NCI-H1694 (cell line): Measurements from ENCODE around the gene CATSPERD.
A peak's percentile ranks its signal among the peaks of the same experiment; 100 is the strongest.

Experiments
- DNase-seq: peaks from one replicate; lab custom pipeline; 2025; lab: John Stamatoyannopoulos, UW

The CATSPERD gene

DNA sequence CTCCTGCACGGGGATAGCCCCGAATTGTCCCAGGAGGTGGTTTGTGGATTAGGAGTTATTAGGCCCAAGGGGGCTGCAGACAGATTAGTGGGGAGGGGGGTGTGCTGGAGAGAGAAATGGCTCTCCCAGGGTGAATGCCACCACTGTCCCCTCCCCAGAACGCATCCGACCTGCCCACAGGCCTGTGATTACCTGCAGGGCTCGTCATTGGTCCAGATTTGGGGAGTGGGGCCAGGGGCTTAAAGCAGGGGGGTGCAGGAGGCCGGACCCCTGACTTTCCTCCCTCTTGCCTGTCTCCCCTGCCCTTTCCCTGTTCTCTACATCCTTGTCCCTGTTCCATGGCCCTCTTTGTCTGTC is 85.7 kb downstream of the CATSPERD start:
- no peak for DNase-seq

DNA sequence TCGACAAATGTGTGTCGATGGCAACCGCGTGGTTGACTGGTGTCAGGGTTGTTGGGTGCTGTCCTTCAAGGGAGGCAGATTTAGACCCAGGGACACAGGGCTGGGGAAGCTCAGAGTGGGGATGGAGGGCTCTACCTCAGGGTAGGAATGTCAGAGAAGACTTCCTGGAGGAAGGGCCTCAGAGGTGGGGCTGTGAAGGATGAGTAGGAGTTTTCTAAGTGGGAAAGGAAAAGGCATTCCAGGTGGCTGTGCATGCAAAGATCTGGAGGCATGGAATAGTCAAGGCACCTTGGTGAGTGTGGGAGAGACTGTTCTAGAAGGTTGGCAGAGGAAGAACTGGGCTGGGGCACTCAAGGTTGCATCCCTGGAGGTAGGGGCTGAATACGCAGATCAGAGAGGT is 86.5 kb downstream of the CATSPERD start:
- no peak for DNase-seq

DNA sequence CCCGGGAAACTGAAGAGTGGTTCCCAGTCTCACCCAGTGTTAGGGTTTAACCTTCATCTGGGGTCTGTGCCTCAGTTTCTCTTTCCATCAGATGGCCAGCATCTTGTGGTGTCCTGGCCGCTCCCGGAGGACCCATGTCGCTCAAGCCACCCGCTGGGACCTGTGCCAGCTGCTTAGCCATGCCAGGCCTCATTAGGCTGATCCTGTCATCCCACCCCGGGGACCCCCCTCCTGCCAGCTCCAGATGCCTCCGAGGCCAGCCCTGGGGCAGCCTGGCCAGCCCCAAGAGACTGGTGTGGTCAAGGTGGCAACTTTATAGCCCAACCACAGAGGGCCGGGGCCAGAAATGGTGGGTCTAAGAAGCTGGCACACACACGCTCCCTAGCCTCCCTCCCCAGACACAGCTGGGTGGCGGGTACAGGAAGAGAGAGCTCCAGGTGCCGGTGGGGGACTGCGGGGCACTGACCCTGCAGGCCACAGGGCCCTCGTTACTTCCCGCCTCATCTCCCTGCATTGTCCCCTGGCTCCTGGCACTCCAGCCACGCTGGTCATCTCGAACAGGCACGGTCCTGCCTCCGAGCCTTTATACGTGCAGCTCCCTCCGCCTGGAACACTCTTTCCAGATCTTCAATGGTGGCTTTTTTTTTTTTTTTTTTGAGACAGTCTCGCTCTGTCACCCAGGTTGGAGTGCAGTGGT is 87.8 kb downstream of the CATSPERD start:
- DNase-seq: no peak

DNA sequence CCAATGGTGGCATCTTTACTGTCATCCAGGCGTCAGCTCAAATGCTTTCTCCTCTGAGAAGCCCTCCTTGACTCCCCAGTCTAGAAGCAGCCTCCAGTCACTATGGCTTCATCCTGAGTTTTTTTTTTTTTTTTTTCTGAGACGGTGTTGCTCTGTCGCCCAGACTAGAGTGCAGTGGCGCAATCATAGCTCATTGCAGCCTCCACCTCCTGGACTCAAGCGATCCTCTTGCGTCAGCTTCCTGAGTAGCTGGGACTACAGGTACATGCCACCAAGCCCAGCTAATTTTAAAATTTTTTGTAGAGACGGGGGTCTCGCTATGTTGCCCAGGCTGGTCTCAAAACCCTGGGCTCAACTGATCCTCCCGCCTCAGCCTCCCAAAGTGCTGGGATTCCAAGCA is 88.6 kb downstream of the CATSPERD start:
- DNase-seq: no peak

DNA sequence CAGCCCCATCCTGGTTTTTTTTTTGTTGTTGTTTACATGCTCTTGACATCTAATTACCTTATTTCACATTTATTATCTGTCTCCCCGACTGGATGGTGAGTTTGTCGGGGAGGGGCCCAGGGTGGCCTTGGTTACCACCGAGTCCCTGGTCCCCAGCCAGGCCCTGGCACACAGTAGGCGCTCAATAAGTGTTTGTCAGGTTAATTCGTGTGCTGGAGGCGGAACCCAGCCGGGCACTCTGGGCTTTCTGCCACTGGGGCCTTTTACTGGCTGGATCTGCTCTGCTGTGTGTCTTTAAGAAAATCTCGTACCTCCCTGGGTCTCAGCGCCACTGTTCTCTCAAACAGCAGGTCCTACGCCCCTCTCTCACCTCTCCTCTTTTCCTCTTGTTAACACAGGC is 89.0 kb downstream of the CATSPERD start:
- no peak for DNase-seq

DNA sequence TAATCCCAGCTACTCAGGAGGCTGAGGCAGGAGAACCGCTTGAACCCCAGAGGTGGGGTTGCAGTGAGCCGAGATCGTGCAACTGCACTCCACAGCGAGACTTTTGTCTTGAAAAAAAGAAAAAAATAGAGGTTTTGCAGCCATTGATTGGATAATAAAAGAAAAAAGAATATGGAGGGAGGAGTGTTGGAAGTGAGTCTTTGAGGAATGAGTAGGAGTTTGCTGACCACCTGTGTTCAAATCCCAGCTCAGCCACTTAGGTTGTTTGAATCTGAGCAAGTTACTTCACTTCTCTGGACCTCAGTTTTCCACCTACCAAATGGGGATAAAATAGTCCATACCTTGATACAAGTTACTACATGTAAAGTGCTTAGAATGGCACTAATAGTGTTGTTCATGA is 90.7 kb downstream of the CATSPERD start:
- no peak for DNase-seq

DNA sequence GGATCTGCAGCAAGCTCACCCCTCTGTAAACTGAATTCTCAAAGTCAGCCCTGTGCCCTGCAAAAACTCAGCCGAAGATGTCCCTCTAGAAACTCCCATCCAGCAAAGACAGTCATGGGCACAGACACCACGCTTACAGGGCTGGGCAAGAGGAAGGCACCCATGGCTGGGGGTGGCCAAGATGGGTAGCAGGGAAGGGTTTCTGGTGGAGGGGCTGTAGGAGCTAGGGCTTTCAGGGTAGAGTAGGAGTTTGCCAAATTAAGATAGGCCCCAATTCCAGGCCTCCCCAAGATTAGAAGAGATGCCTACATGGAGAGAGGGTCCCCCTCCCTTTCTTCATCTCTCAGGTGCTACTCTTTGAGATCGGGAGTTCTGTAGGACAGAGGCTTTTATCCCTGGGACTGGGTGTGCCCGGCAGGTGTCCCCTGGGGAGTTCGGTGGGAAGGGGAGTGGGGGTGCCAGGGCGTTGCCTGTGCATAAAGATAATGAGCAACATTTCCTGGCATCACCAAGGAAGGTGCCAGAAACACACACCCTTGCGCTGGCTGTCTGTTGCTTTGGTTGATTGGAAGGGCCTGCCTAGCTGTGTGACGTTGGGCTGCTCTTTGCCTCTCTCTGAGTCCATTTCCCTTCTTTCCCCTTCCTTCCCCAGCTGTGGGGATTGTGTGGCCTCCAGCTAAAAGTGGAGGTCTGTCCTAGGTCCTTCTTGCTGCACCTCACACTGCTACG is 93.8 kb downstream of the CATSPERD start:
- DNase-seq: no peak

DNA sequence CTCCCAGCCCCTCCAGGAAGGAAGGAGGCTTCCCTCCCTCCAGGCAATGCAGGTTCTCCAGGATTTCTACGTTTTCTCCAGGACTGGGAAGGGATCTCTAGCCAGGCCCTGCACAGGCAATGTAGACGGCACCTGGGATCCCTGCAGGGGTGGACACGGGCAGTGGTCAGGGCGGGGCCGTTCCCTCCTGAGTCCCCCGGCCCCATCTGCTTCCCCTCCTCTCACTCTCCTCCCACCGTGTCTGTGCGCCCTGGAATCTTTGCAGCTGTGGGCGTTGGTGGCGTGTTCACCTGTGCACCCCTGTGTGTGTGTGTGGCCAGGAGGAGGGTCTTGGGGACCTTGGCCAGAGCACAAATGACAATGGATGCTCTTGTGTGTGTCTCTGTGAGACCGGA is 94.4 kb downstream of the CATSPERD start:
- no peak for DNase-seq

DNA sequence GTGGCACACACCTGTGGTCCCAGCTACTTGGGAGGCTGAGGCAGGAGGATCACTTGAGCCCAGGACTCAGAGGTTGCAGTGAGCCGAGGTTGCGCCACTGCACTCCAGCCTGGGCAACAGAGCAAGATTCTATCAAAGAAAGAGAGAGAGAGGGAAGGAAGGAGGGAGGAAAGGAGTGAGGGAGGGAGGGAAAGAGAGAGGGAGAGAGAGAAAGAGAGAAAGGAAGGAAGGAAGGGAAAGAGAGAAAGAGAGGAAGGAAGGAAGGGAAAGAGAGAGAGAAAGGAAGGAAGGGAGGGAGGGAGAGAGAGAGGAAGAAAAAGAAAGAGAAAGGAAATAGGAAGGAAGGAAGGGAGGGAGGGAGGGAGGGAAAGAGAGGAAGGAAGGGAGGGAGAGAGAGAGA is 96.8 kb downstream of the CATSPERD start:
- no peak for DNase-seq

DNA sequence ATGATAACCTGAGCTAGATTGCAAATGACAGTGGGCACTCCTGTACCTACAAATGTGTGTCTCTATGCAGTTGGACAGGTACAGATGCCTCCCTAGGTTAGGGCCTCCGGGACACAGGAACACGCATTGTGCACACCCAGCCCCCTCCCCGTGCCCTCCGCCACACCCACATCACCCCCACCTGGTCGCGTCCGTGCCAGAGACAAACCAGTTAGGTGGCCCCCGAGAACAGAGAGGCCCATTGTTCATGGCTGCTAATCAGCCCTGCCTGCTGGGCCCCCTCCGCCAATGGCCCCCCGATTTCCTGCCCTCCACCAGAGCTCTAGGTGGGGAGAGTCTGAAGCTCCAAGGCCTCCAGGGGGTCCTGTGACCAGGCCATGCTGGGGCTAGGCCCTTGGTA is 98.2 kb downstream of the CATSPERD start:
- DNase-seq: no peak

DNA sequence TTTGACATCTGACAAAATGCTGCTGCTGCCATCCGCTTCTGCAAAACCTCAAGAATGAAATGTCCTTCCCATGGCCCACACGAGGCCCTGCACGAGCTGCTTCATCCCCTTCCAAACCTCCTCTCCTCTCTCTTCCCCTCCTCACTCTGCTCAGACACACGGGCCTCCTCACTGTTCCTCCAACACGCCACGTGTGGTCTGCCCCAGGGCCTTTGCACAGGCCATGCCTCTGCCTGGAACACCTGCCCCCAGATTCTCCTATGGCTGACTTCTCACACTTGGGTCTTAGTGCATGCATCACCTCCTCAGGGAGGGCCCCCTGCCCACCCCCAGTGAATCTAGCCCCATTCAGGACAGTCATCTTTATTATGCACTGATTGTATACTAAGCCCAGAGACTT is 100.3 kb downstream of the CATSPERD start:
- no peak for DNase-seq

DNA sequence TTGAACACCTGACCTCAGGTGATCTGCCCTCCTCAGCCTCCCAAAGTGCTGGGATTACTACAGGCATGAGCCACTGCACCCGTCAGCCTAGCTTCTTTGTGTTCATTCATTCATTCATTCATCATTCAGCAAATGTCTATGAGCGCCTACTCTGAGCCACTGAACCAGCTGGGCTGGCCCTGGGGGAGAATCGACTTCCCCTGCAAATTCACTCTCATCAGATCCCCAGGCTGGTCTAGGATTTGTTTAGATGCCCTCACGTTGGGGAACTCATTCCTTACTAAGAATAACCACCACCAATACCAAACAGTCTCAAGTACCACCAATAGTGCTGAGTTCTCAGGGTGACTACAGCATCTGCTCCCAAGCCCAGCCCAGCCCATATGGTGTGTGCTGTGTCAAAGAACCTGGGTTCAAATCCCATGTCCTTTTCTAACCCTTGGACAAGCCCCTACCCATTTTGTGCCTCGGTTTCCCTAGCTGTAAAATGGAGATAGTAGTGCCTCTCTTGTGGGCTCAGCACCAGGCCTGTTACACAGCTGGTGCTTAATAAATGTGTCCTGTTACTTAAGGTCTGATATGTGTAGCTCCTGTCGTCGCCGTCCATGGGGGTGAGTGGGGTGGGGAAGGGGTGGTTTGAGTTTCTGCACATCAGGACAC is 101.2 kb downstream of the CATSPERD start:
- DNase-seq: no peak

DNA sequence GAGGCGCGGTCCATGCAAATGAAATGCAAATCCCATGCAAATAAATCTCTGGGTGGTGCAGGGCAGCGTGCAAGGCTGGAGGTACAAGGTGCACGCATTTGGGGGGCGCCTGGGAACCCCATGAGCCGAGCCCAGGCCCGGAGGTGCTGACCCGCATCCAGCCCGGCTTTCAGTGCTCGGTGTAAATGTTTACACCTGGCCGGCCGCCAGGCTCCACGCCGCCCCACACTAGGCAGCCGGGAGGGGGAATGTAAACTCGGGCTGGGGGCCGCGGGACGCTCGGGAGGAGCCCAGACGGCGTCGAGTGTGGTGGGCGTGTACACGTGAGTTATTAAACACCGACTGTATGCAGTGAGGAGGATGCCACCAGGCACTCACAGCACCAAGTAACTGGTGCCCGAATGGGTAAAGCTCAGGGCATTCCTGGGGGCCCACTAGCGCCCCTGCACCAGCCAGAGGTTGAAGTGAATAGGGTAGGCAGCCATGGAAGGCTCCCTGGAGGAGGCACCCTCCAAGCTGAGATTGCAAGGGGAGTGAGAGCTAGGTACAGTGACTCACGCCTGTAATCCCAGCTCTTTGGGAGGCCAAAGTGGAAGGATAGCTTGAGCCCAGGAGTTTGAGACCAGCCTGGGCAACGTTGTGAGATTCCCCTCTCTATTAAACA is 101.9 kb downstream of the CATSPERD start:
- DNase-seq: no peak

DNA sequence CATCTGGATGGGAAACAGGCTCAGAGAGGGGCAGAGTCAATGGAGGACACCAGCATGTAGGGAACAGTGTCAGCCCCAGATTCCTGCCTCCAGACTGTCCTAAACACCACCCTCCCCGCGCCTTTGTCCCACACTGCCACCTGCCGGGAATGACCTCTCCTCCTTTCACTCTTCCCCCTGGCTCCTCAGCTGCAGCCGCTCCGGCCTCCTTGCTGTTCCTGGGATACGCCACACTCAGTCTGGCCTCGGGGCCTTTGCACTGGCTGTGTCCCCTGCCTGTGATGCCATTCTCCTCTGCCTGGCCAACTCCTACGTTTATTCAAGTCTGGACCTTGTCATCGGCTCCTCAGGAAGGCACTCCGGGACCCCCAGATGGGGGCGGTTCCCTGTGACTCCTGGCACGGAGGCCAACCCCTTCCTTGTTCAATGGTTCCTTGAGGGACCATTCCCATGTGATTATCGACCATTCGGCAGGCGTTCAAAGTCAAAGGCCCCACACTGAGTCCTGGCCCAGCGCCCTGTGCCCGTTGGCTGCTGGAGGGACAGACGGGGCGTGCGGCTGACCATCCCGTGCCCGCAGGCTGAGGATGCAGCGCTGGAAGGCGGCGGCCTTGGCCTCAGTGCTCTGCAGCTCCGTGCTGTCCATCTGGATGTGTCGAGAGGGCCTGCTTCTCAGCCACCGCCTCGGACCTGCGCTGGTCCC is 103.3 kb downstream of the CATSPERD start:
- no peak for DNase-seq

DNA sequence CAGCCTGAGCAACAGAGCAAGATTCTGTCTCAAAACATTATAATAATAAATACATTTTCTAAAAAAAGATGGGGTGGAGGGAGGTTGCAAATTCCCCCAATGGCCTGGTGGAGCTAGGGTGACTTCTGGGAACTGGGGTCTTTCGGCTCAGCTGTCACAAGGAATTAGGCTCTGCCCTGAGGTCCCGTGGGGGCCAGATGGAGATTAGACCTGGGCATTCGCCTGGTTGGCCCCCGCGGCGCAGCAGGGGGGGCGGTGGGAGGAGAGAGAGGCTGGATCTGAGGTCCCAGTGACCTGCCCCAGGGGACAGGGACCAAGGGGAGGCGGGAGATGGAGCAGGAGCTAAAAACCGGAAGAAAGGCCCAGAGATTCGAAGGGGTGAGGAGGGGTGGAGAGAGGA is 104.3 kb downstream of the CATSPERD start:
- DNase-seq: no peak

DNA sequence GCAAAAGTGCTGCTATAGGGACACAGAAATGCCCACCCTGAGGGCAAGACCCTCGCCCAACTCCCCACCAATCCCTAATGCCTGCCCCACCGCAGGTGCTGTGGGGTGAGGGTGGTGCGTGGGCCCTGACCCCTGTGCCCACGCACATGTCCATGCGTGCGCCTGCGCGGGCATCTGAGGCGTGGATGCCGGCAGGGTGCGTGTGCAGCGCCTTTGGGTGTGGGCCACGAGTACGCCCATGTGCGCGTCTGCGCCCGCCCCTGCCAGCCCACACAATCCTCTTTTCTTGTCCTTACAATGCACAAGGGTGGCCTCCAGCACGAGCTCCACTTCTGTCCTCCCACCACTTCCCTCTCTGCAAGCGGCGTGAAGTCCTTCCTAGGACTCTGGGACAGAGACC is 104.7 kb downstream of the CATSPERD start:
- DNase-seq: no peak

DNA sequence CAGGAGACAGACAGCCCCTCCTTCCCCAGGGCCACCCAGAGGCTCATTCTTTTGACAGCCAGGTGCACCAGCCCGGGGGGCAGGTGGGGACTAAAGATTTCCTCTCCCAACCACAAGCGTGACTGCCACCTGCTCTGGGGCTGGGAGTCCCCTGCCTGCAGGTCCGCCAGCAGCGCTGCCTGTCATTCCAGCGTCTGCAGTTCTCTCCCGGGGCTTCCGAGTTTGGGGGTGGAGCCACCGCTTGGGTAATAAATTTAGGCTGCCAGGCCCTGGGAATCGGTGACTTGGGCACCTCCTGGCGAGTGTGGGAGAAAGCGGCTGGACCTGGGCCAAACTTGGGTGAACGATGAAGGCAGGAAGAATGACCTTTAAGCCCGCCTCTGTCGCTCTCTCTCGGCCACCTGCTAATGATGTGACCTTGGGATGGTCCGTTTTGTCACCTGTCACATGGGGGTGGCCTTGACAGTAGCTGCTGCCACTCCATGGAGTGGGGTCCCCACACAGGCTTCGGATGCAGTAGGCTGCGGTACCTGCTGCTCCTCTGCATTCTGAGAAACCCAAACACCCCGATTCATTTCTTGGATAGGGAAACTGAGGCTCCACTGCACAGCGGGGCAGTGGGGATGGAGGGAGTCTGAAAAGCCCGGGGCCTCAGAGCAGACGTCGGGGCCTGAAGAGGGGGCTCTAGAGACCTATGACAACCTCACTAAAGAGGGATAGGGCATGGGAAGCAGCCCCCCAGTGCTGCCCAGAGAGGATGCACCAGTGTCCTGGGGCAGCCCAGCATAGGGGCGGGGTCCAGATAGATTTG is 106.3 kb downstream of the CATSPERD start:
- DNase-seq: peak; percentile 38

DNA sequence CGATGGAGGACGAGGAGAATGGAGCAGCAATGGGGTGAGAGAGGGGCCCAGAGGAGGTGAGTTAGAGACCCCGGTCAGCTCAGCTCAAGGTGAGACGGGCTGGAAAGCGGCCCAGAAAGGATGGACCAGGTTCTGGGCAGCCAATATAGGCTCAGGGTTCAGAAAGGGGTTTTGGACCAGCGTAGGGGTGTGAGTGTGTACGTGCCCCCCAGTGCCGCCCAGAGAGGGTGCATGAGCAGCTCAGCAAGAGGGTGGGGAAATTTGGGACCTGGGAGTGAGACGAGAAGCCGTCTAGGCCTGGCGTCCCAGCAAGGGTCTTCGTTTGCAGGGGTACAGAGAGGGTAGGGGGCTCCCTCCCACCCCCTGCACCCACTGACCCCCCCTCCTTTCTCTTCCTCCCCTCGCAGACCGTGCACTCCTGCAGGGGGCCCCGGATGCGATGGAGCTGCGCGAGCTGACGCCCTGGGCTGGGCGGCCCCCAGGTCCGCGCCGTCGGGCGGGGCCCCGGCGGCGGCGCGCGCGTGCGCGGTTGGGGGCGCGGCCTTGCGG is 107.0 kb downstream of the CATSPERD start:
- DNase-seq: no peak

DNA sequence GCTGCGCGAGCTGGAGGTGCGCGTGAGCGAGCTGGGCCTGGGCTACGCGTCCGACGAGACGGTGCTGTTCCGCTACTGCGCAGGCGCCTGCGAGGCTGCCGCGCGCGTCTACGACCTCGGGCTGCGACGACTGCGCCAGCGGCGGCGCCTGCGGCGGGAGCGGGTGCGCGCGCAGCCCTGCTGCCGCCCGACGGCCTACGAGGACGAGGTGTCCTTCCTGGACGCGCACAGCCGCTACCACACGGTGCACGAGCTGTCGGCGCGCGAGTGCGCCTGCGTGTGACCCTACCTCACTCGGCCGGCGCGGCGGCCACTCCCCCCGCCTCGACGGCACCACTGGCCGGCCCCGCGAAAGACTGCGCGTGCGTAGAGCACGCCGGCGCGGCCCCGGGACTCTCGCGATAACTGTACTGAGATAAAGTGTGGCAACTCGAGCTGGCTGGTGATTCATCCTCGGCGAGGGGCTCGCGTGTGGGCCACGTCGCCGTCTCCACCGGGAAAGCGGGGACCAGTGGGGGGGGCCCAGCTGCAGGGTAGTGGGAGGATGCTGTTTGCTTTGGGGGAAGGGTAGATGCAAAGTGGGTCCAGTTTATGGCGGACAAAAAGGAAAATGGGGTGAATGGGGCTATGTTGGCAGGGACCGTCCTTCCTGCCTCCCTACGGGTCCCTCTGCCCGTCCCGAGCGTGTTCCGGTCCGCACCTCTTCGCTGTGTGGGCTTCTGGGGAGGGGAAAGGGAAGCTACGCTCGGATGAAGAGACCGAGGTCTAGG is 107.6 kb downstream of the CATSPERD start:
- DNase-seq: no peak
